Neural progenitor cell (in vitro differentiated cells): ENCODE measurements around the gene BLZF1. TPM values are rescaled to one million over a fixed set of nuclear protein-coding genes. Genes with fewer than 3 reads are reported as not detected.

Source experiments
- DNase-seq: peaks from one replicate; pipeline ENCODE4 v3.0.0-alpha.2; 2016; ENCODE audit warnings: low spot score
- H2AFZ ChIP-seq: fragments of 200-600 bp; sonication (generic); replicated peaks from 2 replicates; pipeline ENCODE4 v1.6.1; 2016; ENCODE audit warnings: antibody characterized with exemption
- H3F3A ChIP-seq: fragments of 200-600 bp; sonication (generic); 2 replicates; pipeline ENCODE4 v1.6.1; 2016; ENCODE audit warnings: antibody characterized with exemption, low read depth
- H3K27ac ChIP-seq: fragments of 200-600 bp; sonication (generic); 2 replicates; pipeline ENCODE4 v1.5.1; 2016; ENCODE audit warnings: mild to moderate bottlenecking
- H3K27me3 ChIP-seq: fragments of 200-600 bp; sonication (generic); 2 replicates; pipeline ENCODE4 v1.6.1; 2016; ENCODE audit warnings: mild to moderate bottlenecking, moderate library complexity
- H3K36me3 ChIP-seq: fragments of 200-600 bp; sonication (generic); 2 replicates; pipeline ENCODE4 v1.5.1; 2016
- H3K4me1 ChIP-seq: fragments of 200-600 bp; sonication (generic); 2 replicates; pipeline ENCODE4 v1.6.1; 2016; ENCODE audit warnings: mixed run types
- H3K4me2 ChIP-seq: fragments of 200-600 bp; sonication (generic); 2 replicates; pipeline ENCODE4 v1.6.1; 2016
- H3K4me3 ChIP-seq: fragments of 200-600 bp; sonication (generic); 2 replicates; pipeline ENCODE4 v1.5.1; 2016
- H3K79me2 ChIP-seq: fragments of 200-600 bp; sonication (generic); 2 replicates; pipeline ENCODE4 v1.6.1; 2016; ENCODE audit warnings: low read depth
- H3K9ac ChIP-seq: fragments of 200-600 bp; sonication (generic); 2 replicates; pipeline ENCODE4 v1.6.1; 2016
- H3K9me3 ChIP-seq: fragments of 200-600 bp; sonication (generic); 2 replicates; pipeline ENCODE4 v1.5.1; 2016; ENCODE audit warnings: low read depth
- H4K20me1 ChIP-seq: fragments of 200-600 bp; sonication (generic); 2 replicates; pipeline ENCODE4 v1.6.1; 2016; ENCODE audit warnings: low read depth
- H3K27ac Mint-ChIP-seq: 3 replicates; pipeline ENCODE4 v1.8.0; 2021; ENCODE audit warnings: mixed read lengths
- H3K27me3 Mint-ChIP-seq: 2 replicates; pipeline ENCODE4 v1.8.0; 2022; ENCODE audit warnings: low read depth, mild to moderate bottlenecking, inconsistent platforms, moderate library complexity, mixed read lengths; ENCODE audit not compliant: insufficient read depth
- H3K36me3 Mint-ChIP-seq: 3 replicates; pipeline ENCODE4 v1.8.0; 2021; ENCODE audit warnings: mixed read lengths
- H3K4me1 Mint-ChIP-seq: 3 replicates; pipeline ENCODE4 v1.8.0; 2021; ENCODE audit warnings: mixed read lengths
- H3K4me3 Mint-ChIP-seq: 3 replicates; pipeline ENCODE4 v1.8.0; 2021; ENCODE audit warnings: mild to moderate bottlenecking, moderate library complexity, mixed read lengths
- H3K9me3 Mint-ChIP-seq: 3 replicates; pipeline ENCODE4 v1.8.0; 2020; ENCODE audit warnings: mixed read lengths
- CTCF ChIP-seq: fragments of 200-600 bp; sonication (generic); IDR thresholded peaks from 2 replicates; pipeline ENCODE4 v1.5.1; 2017; ENCODE audit warnings: antibody characterized with exemption, mild to moderate bottlenecking
- EZH2 ChIP-seq: fragments of 200-600 bp; sonication (generic); IDR thresholded peaks from 2 replicates; pipeline ENCODE4 v1.6.1; 2017; ENCODE audit warnings: antibody characterized with exemption, mild to moderate bottlenecking, moderate library complexity
- EZH2phosphoT487 ChIP-seq: fragments of 200-600 bp; sonication (generic); IDR thresholded peaks from 2 replicates; pipeline ENCODE4 v1.6.1; 2017; ENCODE audit warnings: antibody characterized with exemption
- total RNA-seq: library from RNA; depleted of rRNA; stranded (reverse); fragments of >200 nt; gene quantifications from 2 replicates; pipeline ENCODE4 v1.2.3, GENCODE V29; 2015; ENCODE audit warnings: low replicate concordance

BLZF1 gene
- total RNA-seq, 1 donor from 2014 or later: 25.2 TPM

GRCh38 chr1:169364948-169365347, 3.0 kb upstream of the BLZF1 start:
- Mint-ChIP-seq H3K4me3 (peak overlapping the region; percentile 6), H3K9me3 (peaks cover 2% of the 10 kb centered on the region), H3K4me1 (peaks cover 5% of the 10 kb centered on the region), H3K27ac (no peak overlapping the region), H3K36me3 (peaks cover 5% of the 10 kb centered on the region), H3K27me3 (no peaks in the 10 kb centered on the region)
- TF ChIP-seq CTCF: no peak
- TF ChIP-seq EZH2: no peak
- TF ChIP-seq EZH2phosphoT487: no peak
- Histone ChIP-seq H3K4me2 (no peak overlapping the region), H4K20me1 (no peaks in the 10 kb centered on the region), H3K4me3 (no peak overlapping the region), H3K9me3 (no peaks in the 10 kb centered on the region), H3K4me1 (peaks cover 7% of the 10 kb centered on the region), H3K27ac (no peak overlapping the region), H3K27me3 (no peaks in the 10 kb centered on the region), H3F3A (peaks cover 8% of the 10 kb centered on the region), H3K79me2 (peaks cover 38% of the 10 kb centered on the region), H3K36me3 (no peaks in the 10 kb centered on the region), H2AFZ (no peak overlapping the region), H3K9ac (no peak overlapping the region)
- no peak for DNase-seq

GRCh38 chr1:169367096-169367685, 804 bp upstream of the BLZF1 start:
- Histone ChIP-seq H3K9ac (peak overlapping the region; percentile 36), H3K4me3 (peak overlapping the region; percentile 79), H3K36me3 (no peaks in the 10 kb centered on the region), H2AFZ (peak overlapping the region; percentile 94), H3K27me3 (no peaks in the 10 kb centered on the region), H4K20me1 (no peaks in the 10 kb centered on the region), H3K27ac (no peak overlapping the region), H3K9me3 (no peaks in the 10 kb centered on the region), H3K4me2 (peak overlapping the region; percentile 82), H3K79me2 (peaks cover 39% of the 10 kb centered on the region), H3K4me1 (peaks cover 7% of the 10 kb centered on the region), H3F3A (peaks cover 8% of the 10 kb centered on the region)
- H3K36me3 Mint-ChIP-seq: peaks cover 7% of the 10 kb centered on the region
- no peak overlapping the region for H3K27ac Mint-ChIP-seq
- H3K27me3 Mint-ChIP-seq: no peaks in the 10 kb centered on the region
- peaks cover 5% of the 10 kb centered on the region for H3K4me1 Mint-ChIP-seq
- peak; percentile 2 for DNase-seq
- peaks cover 2% of the 10 kb centered on the region for H3K9me3 Mint-ChIP-seq
- no peak overlapping the region for H3K4me3 Mint-ChIP-seq
- TF ChIP-seq EZH2phosphoT487 (no peak), CTCF (no peak), EZH2 (no peak)

GRCh38 chr1:169368406-169368769, 393 bp downstream of the BLZF1 start:
- H3K9me3 ChIP-seq: no peaks in the 10 kb centered on the region
- peaks cover 5% of the 10 kb centered on the region for H3K4me1 Mint-ChIP-seq
- no peak overlapping the region for H3K27ac ChIP-seq
- H3K4me3 ChIP-seq: peak overlapping the region; percentile 79
- peak overlapping the region; percentile 87 for H3K4me2 ChIP-seq
- peak overlapping the region; percentile 94 for H2AFZ ChIP-seq
- peak; percentile 35 for DNase-seq
- no peaks in the 10 kb centered on the region for H3K36me3 ChIP-seq
- H3K9ac ChIP-seq: peak overlapping the region; percentile 63
- peaks cover 7% of the 10 kb centered on the region for H3K4me1 ChIP-seq
- H4K20me1 ChIP-seq: no peaks in the 10 kb centered on the region
- peaks cover 7% of the 10 kb centered on the region for H3K36me3 Mint-ChIP-seq
- no peak overlapping the region for H3K27ac Mint-ChIP-seq
- H3K9me3 Mint-ChIP-seq: peaks cover 2% of the 10 kb centered on the region
- H3K27me3 ChIP-seq: no peaks in the 10 kb centered on the region
- peaks cover 8% of the 10 kb centered on the region for H3F3A ChIP-seq
- no peak overlapping the region for H3K4me3 Mint-ChIP-seq
- no peaks in the 10 kb centered on the region for H3K27me3 Mint-ChIP-seq
- peaks cover 39% of the 10 kb centered on the region for H3K79me2 ChIP-seq
- TF ChIP-seq EZH2phosphoT487: no peak

GRCh38 chr1:169371404-169371803, 3.4 kb downstream of the BLZF1 start:
- H3K27ac Mint-ChIP-seq: no peak overlapping the region
- no peak overlapping the region for H3K27ac ChIP-seq
- H3K9me3 ChIP-seq: no peaks in the 10 kb centered on the region
- peaks cover 7% of the 10 kb centered on the region for H3K4me1 ChIP-seq
- H3K36me3 Mint-ChIP-seq: peaks cover 2% of the 10 kb centered on the region
- H3K9ac ChIP-seq: no peak overlapping the region
- no peak overlapping the region for H3K4me3 ChIP-seq
- H3K4me1 Mint-ChIP-seq: peaks cover 5% of the 10 kb centered on the region
- H3K4me3 Mint-ChIP-seq: no peak overlapping the region
- no peaks in the 10 kb centered on the region for H4K20me1 ChIP-seq
- H3K27me3 ChIP-seq: no peaks in the 10 kb centered on the region
- no peak overlapping the region for H2AFZ ChIP-seq
- H3K79me2 ChIP-seq: peaks cover 26% of the 10 kb centered on the region
- no peak for DNase-seq
- no peak overlapping the region for H3K4me2 ChIP-seq
- no peaks in the 10 kb centered on the region for H3K36me3 ChIP-seq
- H3K27me3 Mint-ChIP-seq: no peaks in the 10 kb centered on the region
- TF ChIP-seq EZH2 (no peak), CTCF (no peak), EZH2phosphoT487 (no peak)
- peaks cover 8% of the 10 kb centered on the region for H3F3A ChIP-seq
- H3K9me3 Mint-ChIP-seq: no peaks in the 10 kb centered on the region
